ENCODE data around the gene CZIB. TPM values are rescaled to one million over a fixed set of nuclear protein-coding genes. Genes with fewer than 3 reads are reported as not detected.

The CZIB gene
- total and polyA plus RNA-seq, 2 of the 13 experiments (the other 11 are each of a cell fraction or from before 2014, with no cell fraction given) = 49.2 to 67.0 TPM

DNA sequence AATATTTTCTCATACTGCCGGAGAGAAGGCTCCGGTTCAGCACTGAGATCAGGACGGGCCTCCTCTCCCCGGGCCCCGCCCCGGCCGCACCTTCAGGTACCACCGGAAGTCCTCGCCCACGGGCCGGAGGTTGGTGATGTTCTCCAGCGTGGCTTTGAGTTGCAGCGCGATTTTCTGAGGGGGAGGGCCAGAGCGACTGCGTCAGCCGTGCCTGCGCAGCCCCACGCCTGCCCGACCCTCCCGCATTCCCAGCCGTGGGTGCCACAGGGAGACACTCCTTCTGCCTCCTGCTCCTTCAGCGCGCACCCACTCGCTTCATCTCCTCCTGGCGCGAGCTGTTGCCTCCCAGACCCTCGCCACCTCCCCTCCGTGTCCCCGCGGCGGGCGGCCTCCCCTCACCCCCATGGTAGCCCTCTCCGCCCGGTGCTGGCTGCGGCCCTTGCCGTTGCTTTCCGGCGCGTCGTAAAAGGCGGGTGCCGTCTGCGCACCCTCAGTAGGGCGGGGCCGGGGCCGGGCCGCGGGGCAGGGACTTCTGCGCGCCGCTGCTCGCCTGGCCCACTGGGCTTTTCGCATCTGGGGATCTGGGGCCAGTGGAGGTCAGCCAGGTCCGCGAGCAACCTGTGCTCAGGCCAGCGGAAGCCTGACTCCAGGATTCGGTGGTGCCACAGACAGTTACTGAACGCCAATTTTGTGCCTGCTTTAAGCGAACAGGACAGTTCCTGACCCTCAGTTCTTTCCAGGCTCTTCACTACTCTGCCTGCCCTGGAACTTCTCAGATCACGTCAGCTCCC lies at the start of gene CZIB (continued):
- TF ChIP-seq, protein P1, sequence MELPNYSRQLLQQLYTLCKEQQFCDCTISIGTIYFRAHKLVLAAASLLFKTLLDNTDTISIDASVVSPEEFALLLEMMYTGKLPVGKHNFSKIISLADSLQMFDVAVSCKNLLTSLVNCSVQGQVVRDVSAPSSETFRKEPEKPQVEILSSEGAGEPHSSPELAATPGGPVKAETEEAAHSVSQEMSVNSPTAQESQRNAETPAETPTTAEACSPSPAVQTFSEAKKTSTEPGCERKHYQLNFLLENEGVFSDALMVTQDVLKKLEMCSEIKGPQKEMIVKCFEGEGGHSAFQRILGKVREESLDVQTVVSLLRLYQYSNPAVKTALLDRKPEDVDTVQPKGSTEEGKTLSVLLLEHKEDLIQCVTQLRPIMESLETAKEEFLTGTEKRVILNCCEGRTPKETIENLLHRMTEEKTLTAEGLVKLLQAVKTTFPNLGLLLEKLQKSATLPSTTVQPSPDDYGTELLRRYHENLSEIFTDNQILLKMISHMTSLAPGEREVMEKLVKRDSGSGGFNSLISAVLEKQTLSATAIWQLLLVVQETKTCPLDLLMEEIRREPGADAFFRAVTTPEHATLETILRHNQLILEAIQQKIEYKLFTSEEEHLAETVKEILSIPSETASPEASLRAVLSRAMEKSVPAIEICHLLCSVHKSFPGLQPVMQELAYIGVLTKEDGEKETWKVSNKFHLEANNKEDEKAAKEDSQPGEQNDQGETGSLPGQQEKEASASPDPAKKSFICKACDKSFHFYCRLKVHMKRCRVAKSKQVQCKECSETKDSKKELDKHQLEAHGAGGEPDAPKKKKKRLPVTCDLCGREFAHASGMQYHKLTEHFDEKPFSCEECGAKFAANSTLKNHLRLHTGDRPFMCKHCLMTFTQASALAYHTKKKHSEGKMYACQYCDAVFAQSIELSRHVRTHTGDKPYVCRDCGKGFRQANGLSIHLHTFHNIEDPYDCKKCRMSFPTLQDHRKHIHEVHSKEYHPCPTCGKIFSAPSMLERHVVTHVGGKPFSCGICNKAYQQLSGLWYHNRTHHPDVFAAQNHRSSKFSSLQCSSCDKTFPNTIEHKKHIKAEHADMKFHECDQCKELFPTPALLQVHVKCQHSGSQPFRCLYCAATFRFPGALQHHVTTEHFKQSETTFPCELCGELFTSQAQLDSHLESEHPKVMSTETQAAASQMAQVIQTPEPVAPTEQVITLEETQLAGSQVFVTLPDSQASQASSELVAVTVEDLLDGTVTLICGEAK (IDR thresholded peaks at IDR 0.05) = no peak
- TF ChIP-seq, protein P1 (CRISPR knock-in tag; IDR thresholded peaks at IDR 0.05) = peak; percentile 83
- TF ChIP-seq TBX2 (CRISPR knock-in tag; IDR thresholded peaks at IDR 0.05; ENCODE audit: borderline replicate concordance) (peak; percentile 88), MIER3 (CRISPR knock-in tag; IDR thresholded peaks at IDR 0.05; ENCODE audit: borderline replicate concordance) (peak; percentile 79; the same call in 1 of the 2 replicates), PHF5A (CRISPR knock-in tag; IDR thresholded peaks at IDR 0.05; ENCODE audit: low read depth, unreplicated experiment) (peak; percentile 19), SIX1 (CRISPR knock-in tag; IDR thresholded peaks at IDR 0.05; ENCODE audit: borderline replicate concordance) (peak; percentile 11; the same call in 1 of the 2 replicates), ZNF431 (CRISPR knock-in tag; IDR thresholded peaks at IDR 0.05; ENCODE audit: borderline replicate concordance, low read depth) (0 out of 2 replicates have a peak, but pooled peaks have one; percentile 70), ZBTB20 (CRISPR knock-in tag; IDR thresholded peaks at IDR 0.05; ENCODE audit: borderline replicate concordance, low read depth) (peak; percentile 58; the same call in 1 of the 2 replicates), ZSCAN20 (CRISPR knock-in tag; IDR thresholded peaks at IDR 0.05; ENCODE audit: borderline replicate concordance) (no peak), CC2D1A (CRISPR knock-in tag; IDR thresholded peaks at IDR 0.05) (no peak), ZFP82 (CRISPR knock-in tag; IDR thresholded peaks at IDR 0.05; ENCODE audit: borderline replicate concordance) (peak; percentile 92)
- TF ChIP-seq, protein P2, sequence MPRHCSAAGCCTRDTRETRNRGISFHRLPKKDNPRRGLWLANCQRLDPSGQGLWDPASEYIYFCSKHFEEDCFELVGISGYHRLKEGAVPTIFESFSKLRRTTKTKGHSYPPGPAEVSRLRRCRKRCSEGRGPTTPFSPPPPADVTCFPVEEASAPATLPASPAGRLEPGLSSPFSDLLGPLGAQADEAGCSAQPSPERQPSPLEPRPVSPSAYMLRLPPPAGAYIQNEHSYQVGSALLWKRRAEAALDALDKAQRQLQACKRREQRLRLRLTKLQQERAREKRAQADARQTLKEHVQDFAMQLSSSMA (CRISPR knock-in tag; IDR thresholded peaks at IDR 0.05) = no peak
- TF ChIP-seq, protein P3, sequence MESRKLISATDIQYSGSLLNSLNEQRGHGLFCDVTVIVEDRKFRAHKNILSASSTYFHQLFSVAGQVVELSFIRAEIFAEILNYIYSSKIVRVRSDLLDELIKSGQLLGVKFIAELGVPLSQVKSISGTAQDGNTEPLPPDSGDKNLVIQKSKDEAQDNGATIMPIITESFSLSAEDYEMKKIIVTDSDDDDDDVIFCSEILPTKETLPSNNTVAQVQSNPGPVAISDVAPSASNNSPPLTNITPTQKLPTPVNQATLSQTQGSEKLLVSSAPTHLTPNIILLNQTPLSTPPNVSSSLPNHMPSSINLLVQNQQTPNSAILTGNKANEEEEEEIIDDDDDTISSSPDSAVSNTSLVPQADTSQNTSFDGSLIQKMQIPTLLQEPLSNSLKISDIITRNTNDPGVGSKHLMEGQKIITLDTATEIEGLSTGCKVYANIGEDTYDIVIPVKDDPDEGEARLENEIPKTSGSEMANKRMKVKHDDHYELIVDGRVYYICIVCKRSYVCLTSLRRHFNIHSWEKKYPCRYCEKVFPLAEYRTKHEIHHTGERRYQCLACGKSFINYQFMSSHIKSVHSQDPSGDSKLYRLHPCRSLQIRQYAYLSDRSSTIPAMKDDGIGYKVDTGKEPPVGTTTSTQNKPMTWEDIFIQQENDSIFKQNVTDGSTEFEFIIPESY (CRISPR knock-in tag; IDR thresholded peaks at IDR 0.05) = peak; percentile 5; the same call in 1 of the 2 replicates
- TF ChIP-seq, protein P4, sequence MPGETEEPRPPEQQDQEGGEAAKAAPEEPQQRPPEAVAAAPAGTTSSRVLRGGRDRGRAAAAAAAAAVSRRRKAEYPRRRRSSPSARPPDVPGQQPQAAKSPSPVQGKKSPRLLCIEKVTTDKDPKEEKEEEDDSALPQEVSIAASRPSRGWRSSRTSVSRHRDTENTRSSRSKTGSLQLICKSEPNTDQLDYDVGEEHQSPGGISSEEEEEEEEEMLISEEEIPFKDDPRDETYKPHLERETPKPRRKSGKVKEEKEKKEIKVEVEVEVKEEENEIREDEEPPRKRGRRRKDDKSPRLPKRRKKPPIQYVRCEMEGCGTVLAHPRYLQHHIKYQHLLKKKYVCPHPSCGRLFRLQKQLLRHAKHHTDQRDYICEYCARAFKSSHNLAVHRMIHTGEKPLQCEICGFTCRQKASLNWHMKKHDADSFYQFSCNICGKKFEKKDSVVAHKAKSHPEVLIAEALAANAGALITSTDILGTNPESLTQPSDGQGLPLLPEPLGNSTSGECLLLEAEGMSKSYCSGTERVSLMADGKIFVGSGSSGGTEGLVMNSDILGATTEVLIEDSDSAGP (CRISPR knock-in tag; IDR thresholded peaks at IDR 0.05; ENCODE audit: borderline replicate concordance) = peak; percentile 91; the same call in 1 of the 2 replicates

Measured in HepG2 (cell line).